HG03439 (cell line): ENCODE data around the gene AMOTL1.
"Not testable (repeated sequence)": the region's sequence is repeated elsewhere in the genome, so short reads cannot be mapped to it uniquely, and the experiment has no call there.

Experiments used
- ATAC-seq: cut with Tn5 transposase; IDR thresholded peaks from one replicate; pipeline ENCODE4 v1.9.1; 2021; ENCODE audit warnings: mild to moderate bottlenecking, moderate library complexity; ENCODE audit not compliant: unreplicated experiment

AMOTL1 gene

DNA sequence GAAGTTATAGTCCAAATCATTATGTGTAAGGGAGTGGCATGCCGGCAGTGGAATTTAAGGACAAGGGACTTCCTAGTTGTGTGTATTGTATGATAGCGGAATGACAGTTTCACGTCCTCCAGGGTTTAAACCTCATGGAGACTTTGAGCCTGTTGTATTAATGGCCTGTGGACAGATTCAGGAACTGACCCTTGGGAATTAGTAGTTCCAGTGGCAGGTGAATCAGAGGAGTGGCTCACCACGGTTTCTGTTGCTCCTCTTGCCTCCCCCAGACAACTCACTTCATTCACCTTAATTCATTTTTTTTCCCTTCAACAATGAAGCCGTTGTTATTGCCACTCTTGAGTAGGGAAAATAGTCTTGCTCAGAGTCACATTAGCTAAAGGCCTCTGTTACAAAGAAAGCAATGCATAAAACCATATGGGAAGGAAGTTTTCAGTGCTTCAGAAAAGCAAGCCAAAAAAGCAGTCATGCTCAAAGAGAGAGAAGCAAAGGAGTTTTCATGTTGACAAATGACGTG, 22.6 kb downstream of the AMOTL1 start:
- ATAC-seq, result no peak

DNA sequence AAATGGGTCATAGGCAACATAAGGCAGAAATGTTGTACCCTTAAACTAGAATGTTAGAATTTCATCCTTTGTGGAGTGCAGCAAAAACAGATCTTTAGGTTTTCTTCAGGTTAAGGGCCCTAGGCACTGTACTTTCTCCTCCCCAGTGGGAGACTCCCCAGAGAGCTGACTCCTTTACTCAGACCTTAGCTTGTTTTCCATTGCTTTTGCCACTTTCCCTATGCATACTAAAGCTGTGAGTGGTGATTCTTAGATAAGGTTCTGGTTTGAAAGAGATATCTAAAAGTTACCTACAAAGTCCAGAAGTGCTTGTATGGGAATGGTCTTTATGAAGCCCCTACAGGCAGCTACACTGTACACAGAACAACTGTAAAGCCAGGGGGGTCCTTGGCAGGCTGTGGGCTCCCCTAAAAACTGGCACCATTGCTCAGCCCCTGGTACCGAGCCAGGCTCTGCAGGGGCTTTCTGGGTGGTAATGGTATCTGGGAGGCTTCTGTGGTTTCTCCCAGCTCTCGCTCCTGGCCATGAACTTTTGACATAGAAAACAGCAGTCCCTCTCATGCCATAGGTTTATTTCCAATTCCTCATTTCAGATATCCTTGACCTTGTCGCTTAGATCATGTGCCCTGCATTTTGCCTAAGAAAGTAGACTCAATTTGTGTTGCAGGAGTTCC, 23.2 kb downstream of the AMOTL1 start:
- no peak for ATAC-seq

DNA sequence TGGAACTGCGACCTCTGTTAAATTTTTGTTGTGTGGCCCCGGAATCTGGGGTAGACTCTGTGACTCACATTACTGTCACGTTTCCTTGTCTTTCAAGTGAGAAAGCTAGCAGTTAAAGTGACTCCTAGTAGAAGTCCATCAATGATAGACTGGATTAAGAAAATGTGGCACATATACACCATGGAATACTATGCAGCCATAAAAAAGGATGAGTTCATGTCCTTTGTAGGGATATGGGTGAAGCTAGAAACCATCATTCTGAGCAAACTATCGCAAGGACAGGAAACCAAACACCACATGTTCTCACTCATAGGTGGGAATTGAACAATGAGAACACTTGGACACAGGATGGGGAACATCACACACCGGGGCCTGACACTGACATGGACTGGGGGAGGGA, 23.8 kb downstream of the AMOTL1 start:
- not testable (repeated sequence) for ATAC-seq

DNA sequence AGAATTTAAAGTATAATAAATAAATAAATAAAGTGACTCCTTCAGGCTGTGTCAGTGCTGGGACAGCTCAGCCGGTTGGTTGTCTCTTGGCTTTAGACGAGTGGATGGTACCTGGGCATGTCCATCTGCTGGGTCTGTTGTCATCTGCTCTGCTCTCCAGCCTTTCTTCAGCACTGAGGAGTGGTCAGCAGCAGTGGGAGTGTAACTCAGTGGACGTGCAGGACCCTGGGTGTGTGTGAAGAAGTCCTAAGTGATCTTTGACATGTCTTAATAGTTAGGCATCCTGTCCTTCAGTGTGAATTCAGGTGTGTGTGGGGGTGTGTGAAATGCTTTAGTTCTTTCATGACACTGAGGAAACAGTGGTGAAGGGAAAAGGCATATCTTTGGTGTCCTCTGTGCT, 24.3 kb downstream of the AMOTL1 start:
- ATAC-seq, result no peak

DNA sequence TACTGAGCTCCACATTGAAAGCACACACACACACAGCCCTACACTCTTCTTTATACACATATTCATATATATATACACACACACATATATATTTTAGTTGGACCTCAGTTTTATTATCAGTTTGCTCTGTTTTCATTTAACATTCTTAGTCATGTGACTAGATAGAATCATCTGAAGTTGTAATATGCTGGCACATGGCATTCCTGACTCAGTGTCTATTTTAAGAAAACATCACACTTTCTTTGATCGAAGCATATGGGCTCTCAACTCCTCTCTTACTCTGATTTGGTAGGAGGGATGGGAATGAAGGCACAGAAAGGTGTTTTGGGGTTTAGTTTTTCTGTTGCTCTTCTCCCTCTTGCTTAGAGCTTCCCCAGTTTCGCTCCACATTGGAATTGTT, 24.8 kb downstream of the AMOTL1 start:
- no peak for ATAC-seq

DNA sequence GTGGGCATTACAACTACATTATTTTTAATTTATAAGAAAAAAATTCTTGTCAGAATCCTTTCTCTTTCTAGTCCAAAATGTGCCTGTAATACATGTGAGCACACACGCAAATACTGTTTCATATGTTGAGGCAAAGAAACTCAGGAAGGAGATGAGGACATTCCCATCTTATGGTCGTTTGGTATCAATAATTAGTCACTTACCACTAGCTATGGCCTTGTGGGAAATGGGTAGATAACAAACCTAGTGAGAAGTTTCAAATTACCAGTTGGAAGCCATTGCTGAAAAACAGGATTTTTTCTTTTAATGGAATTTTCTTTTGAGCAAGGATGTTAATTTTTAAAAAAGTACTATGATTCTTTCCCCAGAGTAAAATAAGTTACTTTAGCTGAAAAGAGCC, 25.7 kb downstream of the AMOTL1 start:
- ATAC-seq, result no peak

DNA sequence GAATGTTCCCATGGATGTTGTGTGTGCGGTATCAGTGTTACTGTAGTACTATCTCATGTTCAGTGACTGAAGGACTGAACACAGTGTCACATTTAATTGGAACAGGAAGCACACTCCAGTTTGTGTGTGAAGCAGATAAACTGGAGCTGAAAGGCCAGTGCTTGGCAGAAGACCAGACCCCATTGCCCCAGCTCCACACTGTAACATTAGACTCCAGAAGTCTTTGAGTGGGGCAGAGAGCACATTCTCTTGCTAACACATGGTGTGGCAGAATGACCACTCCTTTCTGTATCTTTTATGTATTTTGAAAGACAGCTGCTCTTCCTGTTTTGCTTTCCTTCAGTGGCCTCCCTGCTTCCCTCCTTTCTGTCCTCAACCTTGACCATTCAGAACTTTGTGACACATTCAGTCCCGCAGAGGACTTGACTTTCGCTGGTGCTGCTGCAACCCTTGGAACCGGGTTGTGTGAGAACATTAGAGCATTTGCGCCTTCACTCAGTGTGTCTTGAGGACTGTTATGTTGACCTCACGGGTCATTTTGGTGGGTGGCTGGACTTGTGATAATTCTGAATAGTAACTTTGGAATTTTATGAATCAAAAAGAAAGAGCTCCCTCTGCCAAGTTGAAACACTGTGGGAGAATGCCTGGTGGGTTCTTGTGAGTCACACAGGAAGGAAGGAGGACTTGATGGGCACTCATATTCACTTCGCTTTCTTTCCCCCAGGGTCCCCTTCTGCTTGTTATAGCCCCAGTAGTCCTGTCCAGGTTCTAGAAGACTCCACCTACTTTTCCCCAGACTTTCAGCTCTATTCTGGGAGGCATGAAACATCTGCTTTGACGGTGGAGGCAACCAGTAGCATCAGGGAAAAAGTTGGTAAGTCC, 26.4 kb downstream of the AMOTL1 start:
- no peak for ATAC-seq

DNA sequence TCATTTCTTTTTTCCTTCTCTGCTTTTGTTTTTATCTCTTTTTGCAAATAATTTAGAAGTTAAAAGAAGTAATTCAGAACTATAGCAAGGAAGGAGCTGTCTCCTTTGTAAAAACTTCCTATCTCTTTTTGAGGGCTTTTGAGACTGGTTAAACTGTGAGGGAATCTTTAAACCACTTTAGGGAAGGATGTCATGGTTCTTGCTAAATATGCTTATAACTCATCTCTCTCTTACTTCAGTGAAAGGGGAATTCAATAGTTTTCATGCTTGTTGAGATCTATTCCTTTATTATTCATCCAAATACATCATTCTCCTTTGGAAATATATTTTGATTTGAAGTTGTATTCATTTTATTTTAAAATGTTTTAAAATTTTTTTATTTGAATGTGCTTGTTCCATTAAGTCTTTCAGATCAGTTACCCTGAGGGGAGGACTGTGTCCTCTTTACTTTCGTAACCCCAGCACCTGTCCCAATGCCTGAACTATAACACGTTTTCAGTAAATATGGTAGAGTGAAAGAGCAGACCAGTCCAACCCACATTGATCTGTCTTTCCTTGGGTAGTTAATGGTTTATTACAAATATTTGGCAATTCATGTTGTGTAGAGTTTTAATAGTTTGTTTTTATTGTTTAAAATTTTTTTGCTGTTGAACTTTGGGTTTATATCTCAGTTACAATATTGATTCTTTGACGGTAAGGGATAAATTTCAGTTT, 27.5 kb downstream of the AMOTL1 start:
- ATAC-seq, result no peak

DNA sequence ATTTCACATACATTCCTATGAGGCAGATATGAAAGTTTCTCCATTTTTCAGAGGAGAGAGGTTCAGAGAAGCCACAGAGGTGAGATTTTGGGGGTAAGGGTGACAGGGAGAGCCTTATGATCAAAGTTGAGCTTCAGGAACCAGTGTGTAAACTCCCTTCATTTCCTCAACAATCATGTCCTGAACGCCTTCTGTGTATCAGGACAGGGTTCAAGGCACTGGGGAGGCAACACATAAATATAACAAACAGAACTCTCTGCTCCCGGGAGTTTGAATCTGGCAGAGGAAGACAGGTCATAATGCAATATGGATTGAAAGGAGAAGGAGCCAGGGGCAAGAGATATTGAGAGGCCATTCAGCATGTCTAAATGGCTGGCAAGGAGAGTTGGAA, 28.0 kb downstream of the AMOTL1 start:
- ATAC-seq, result no peak

DNA sequence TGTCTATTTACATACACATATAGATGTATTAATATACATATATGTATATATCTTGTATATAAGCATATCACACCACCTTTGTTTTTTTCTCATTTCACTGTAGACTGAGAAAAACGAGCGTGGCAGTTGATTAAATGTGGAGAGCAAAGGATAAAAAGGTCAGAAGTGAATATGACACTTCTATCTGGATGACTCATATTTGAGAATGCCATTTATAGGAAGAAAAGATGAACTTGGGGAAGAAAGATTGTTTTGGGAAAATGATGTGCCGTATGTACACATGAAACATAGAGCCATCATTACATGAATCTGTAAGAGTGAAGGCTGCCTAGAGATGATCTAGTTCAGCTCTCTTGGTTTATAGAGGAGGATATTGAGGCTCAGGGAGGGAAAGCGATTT, 28.7 kb downstream of the AMOTL1 start:
- no peak for ATAC-seq

DNA sequence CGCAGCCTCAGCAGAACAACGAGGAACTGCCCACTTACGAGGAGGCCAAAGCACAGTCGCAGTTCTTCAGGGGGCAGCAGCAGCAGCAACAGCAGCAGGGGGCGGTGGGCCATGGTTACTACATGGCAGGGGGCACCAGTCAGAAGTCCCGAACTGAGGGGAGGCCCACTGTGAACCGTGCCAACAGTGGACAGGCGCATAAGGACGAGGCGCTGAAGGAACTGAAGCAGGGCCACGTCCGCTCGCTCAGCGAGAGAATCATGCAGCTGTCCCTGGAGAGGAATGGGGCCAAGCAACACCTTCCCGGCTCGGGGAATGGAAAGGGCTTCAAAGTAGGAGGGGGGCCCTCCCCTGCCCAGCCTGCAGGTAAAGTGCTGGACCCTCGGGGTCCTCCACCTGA, 31.6 kb downstream of the AMOTL1 start:
- ATAC-seq, result no peak

DNA sequence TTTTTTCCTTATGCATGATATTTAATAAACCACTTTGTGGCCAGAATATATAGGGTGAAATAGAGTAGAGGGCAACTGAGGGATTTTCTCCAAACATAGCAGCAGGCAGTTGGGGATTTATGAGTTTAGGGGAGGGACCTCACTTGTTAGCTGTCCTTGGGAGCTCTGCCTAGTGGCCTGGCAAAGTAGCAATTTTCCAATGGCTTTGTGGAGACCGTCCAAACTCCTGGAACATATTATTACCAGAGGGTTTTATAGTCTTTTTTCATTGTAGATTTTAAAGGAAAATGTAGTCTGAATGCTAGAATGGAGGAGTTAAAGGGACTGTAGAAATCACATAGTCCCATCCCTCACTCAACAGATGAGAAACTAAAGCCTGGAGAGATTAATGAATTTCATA, 32.3 kb downstream of the AMOTL1 start:
- no peak for ATAC-seq

DNA sequence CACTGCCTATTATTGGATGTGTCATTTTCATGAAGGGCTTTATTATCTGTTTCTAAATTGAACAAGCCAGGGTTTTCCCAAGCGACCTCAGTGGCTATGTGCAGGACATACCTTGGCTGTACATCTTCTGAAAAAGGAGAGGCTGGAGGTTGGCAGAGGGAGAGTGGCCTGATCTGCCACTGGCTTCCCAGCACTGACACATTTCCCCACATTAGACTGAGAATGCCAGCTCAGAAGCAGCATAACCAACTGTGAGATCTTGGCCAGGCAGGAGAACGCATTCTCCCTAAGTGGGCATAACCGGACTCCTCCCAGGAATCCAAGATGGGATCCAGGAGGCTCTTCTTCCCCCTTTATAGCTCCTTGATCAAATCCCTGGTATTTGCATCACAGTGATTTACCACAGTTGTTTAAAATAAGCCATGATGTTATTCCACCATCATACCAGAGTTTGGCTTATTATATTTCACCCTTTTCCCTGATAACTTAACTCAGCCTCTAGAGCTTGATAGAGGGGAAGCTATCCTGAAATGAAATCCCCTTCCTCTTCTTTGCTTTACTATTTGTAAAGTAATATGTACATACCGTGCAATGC, 33.8 kb downstream of the AMOTL1 start:
- ATAC-seq, result no peak

DNA sequence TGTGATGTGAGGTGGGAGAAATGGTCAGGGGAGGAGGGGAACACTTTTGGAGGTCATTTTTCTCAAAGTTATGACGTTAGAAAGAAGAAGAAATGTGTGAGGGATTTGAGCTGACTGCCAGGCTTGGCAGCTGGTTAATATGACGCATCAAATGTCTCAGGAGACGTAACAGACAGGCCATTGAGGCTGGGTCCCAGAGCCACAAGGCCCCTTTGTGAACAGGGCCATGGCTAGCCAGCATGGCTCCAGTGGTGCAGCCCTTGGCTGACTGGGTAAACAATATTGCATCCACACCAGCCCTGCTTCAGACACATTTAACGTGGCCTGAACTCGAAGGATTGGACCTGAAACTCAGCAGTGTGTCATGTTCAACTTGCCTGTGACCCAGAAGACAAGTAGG, 34.3 kb downstream of the AMOTL1 start:
- no peak for ATAC-seq

DNA sequence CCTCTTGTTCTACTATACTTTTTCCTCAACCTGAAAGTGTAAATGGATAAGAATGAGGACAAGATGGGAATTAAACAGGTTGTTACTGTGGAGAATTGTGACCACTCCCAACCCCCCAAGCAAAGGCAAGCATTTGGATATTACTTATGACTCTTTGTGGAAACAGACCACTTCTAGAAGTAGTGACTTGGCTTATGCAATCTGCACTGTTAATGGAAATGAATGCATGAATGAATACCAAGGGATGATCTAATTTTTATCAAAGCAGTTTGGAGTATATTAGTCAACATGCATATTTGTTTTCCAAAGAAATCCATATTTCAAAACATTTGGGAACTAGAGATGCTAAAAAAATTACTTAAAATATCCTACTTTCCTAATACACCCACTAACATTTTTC, 35.3 kb downstream of the AMOTL1 start:
- ATAC-seq, result no peak

DNA sequence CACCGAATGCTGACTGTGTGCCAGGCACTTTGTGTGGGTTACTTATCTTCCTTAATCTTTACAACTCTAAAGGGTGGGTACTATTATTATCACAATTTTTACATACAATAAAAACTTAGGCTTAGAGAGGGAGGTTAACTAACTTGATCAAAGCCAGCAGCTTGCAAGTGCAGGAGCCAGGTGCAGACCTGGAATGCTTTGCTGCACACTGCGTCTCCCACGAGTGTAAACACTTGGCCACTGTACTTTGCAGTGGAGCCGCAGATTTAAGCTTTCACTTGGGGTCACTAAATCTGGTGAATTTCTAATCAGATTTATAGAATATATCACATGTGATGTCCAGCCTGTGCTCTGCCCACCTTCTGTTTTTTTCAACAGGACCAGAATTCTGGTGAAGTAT, 36.7 kb downstream of the AMOTL1 start:
- no peak for ATAC-seq

DNA sequence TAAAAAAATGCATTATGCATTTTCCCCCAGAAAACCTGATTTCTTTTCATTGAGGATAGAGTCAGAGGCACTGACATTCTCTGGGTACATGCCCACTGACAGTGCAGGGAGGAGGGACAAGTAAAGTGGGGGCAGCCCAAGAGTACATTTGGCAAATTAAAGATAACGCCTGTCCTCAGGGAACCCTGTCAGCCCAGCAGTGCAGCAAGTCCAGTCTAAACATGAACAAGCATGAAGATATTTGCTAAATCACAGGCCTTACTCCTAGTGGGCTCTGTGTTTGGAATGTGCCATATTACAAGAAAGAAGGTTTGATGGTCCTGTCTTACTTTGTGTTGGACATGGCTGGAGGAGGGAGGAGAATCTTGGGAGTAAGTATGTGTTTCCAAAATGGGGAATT, 37.9 kb downstream of the AMOTL1 start:
- ATAC-seq, result no peak

DNA sequence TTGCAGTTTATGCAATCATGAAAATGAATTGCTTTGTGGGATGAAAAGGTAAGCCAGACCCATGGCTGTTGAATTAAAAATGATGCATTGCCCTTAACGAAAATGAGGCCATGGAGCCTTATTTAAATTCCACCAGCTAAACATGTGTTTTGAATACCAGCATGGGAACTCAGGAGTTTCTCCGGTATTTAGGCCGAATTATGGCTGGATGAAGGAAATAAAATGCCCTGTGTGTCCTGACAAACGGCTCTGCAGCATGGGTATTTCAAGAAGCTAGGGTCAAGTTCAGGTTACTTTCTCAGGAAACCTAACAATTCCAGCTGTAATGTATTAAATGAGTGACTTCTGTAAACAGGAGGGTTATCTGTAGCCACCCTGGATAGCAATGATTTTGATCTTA, 38.3 kb downstream of the AMOTL1 start:
- no peak for ATAC-seq

DNA sequence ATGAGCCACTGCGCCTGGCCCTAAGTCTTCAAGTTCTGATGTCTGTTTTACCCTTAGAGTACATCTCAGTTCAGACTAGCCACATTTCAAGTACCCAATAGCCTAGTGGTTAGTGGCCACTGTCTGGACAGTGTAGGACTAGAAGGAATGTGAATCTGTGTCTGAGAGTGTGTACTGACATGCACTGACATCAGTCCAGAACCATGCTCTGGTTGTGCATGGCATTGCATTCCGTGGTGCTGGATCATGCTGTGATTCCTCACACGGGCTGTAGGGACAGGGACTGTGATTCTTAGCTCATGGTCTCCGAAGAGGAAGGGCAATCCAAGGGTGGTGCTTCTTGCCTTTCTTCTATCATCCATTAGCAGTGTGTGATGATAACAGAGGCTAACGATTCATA, 41.1 kb downstream of the AMOTL1 start:
- no peak for ATAC-seq

DNA sequence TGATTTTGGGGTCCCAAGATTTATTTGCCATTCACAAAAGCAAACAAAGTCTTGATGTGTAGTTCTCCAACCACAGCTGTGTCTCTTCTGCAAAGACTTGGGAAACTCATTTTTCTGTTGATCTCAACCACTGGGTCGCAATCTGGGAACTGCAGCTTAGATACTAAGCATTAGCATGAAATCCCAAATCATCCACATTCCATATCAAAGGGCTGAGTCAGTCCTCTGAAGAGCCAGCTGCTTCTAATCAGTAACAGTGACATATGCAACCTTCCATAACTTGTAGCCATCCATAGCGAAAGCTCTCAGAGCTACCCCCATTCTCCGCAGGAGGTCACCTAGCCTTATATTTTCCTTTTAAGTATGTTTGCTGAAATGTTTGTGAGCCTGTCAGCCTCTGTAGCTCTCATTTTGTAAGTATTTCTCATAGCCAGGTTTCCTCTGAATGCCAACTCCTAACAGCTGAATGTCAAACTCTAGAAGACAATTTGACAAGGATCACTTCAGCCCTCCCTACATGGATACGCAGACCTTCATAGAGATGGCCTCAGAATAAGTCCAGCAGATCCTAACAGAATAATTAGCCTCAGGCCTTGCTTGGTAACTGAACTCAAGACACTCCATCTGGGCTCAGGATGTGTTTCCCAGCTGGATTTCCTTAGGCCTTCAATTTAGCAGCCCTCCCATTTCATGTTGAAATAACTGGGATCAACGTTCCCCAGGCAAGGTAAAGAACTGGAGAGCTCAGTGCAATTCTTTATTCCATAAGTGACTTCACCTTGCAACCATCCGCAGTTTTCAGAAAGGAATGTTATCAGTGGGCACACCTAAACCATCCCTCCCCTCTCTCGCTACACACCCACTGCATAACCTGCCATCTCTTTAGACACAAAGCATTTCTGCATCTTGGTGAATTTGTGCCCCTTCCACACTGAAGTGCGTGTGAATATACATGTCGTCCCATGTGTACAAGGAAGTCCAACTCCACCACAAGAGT, 44.9 kb downstream of the AMOTL1 start:
- not testable (repeated sequence) for ATAC-seq
